Adipocyte (in vitro differentiated cells): ENCODE data around the gene GALNT10.
"Not testable (repeated sequence)": the region's sequence is repeated elsewhere in the genome, so short reads cannot be mapped to it uniquely, and the experiment has no call there.

ENCODE experiments used
- DNase-seq: peaks from one replicate; pipeline ENCODE4 v3.0.0-alpha.2; 2015; ENCODE audit warnings: low read depth
- H3K27me3 ChIP-seq: replicated peaks from 2 replicates; pipeline ENCODE4 v1.7.0; 2013; ENCODE audit warnings: mild to moderate bottlenecking, low read length, moderate library complexity; ENCODE audit not compliant: control insufficient read depth, insufficient read depth
- H3K36me3 ChIP-seq: 2 replicates; pipeline ENCODE4 v1.7.0; 2013; ENCODE audit warnings: low read length, mild to moderate bottlenecking, moderate library complexity; ENCODE audit not compliant: control insufficient read depth, insufficient read depth, severe bottlenecking
- H3K4me1 ChIP-seq: 2 replicates; pipeline ENCODE4 v1.7.0; 2013; ENCODE audit warnings: mild to moderate bottlenecking, low read length, moderate library complexity; ENCODE audit not compliant: control insufficient read depth, insufficient read depth
- H3K4me3 ChIP-seq: 2 replicates; pipeline ENCODE4 v1.7.0; 2013; ENCODE audit warnings: mild to moderate bottlenecking, low read length, moderate library complexity
- H3K9ac ChIP-seq: 2 replicates; pipeline ENCODE4 v1.7.0; 2013; ENCODE audit warnings: mild to moderate bottlenecking, low read length, moderate library complexity
- H3K9me3 ChIP-seq: 2 replicates; pipeline ENCODE4 v1.7.0; 2013; ENCODE audit warnings: mild to moderate bottlenecking, low read length, moderate library complexity; ENCODE audit not compliant: control insufficient read depth

GALNT10 gene

GRCh38 chr5:154349626-154350264 lies 159.2 kb downstream of the GALNT10 start:
- Histone ChIP-seq H3K9me3 (no peaks in the 10 kb centered on the region), H3K36me3 (no peaks in the 10 kb centered on the region), H3K4me3 (no peak overlapping the region), H3K4me1 (peaks cover 6% of the 10 kb centered on the region), H3K27me3 (no peaks in the 10 kb centered on the region), H3K9ac (no peak overlapping the region)
- DNase-seq, result no peak

- peaks cover 18% of the 10 kb centered on the region for H3K4me1 ChIP-seq
Observed at GRCh38 chr5:154351141-154351540, 160.6 kb downstream of the GALNT10 start.

GRCh38 chr5:154351566-154351965 lies 161.0 kb downstream of the GALNT10 start:
- Histone ChIP-seq H3K36me3 (no peaks in the 10 kb centered on the region), H3K27me3 (no peaks in the 10 kb centered on the region), H3K9ac (no peak overlapping the region), H3K4me1 (peaks cover 18% of the 10 kb centered on the region), H3K4me3 (no peak overlapping the region), H3K9me3 (no peaks in the 10 kb centered on the region)
- no peak for DNase-seq

More at GRCh38 chr5:154351141-154351540, 160.6 kb downstream of the GALNT10 start:
- H3K4me3 ChIP-seq, result no peak overlapping the region
- H3K9me3 ChIP-seq, result no peaks in the 10 kb centered on the region
- DNase-seq, result no peak
- H3K27me3 ChIP-seq, result no peaks in the 10 kb centered on the region
- no peaks in the 10 kb centered on the region for H3K36me3 ChIP-seq
- no peak overlapping the region for H3K9ac ChIP-seq

GRCh38 chr5:154352960-154353548 lies 162.5 kb downstream of the GALNT10 start:
- no peak for DNase-seq
- no peaks in the 10 kb centered on the region for H3K27me3 ChIP-seq
- H3K9me3 ChIP-seq, result no peaks in the 10 kb centered on the region
- H3K4me3 ChIP-seq, result no peak overlapping the region
- no peak overlapping the region for H3K9ac ChIP-seq
- peaks cover 22% of the 10 kb centered on the region for H3K4me1 ChIP-seq
- H3K36me3 ChIP-seq, result no peaks in the 10 kb centered on the region

GRCh38 chr5:154355129-154355611 lies 164.6 kb downstream of the GALNT10 start:
- Histone ChIP-seq H3K4me1 (peaks cover 27% of the 10 kb centered on the region), H3K9me3 (no peaks in the 10 kb centered on the region), H3K9ac (no peak overlapping the region), H3K4me3 (no peak overlapping the region), H3K27me3 (no peaks in the 10 kb centered on the region), H3K36me3 (no peaks in the 10 kb centered on the region)
- DNase-seq, result no peak

- Histone ChIP-seq H3K27me3 (no peaks in the 10 kb centered on the region), H3K4me1 (peaks cover 31% of the 10 kb centered on the region), H3K4me3 (no peak overlapping the region), H3K36me3 (no peaks in the 10 kb centered on the region), H3K9me3 (no peaks in the 10 kb centered on the region), H3K9ac (peak overlapping the region; percentile 59)
- DNase-seq, result peak; percentile 65
Observed at GRCh38 chr5:154356020-154356655, 165.6 kb downstream of the GALNT10 start.

- Histone ChIP-seq H3K4me3 (no peak overlapping the region), H3K9me3 (no peaks in the 10 kb centered on the region), H3K4me1 (peaks cover 31% of the 10 kb centered on the region), H3K27me3 (no peaks in the 10 kb centered on the region), H3K9ac (peak overlapping the region; percentile 59), H3K36me3 (no peaks in the 10 kb centered on the region)
- DNase-seq, result no peak
Observed at GRCh38 chr5:154356958-154357357, 166.4 kb downstream of the GALNT10 start.

- peaks cover 31% of the 10 kb centered on the region for H3K4me1 ChIP-seq
- no peak overlapping the region for H3K4me3 ChIP-seq
- no peaks in the 10 kb centered on the region for H3K27me3 ChIP-seq
- no peak for DNase-seq
- no peaks in the 10 kb centered on the region for H3K9me3 ChIP-seq
- H3K9ac ChIP-seq, result no peak overlapping the region
- no peaks in the 10 kb centered on the region for H3K36me3 ChIP-seq
Observed at GRCh38 chr5:154358516-154359220, 168.1 kb downstream of the GALNT10 start.

GRCh38 chr5:154359221-154359573 lies 168.7 kb downstream of the GALNT10 start:
- H3K4me1 ChIP-seq, result peaks cover 31% of the 10 kb centered on the region
- no peaks in the 10 kb centered on the region for H3K27me3 ChIP-seq
- no peak overlapping the region for H3K9ac ChIP-seq
- no peak for DNase-seq
- H3K4me3 ChIP-seq, result no peak overlapping the region
- H3K36me3 ChIP-seq, result no peaks in the 10 kb centered on the region
- H3K9me3 ChIP-seq, result no peaks in the 10 kb centered on the region

GRCh38 chr5:154360241-154360640 lies 169.7 kb downstream of the GALNT10 start:
- not testable (repeated sequence) for H3K4me3 ChIP-seq, H3K27me3 ChIP-seq, H3K36me3 ChIP-seq, H3K9me3 ChIP-seq, H3K9ac ChIP-seq
- peaks cover 36% of the 10 kb centered on the region for H3K4me1 ChIP-seq
- DNase-seq, result peak; percentile 59

GRCh38 chr5:154363411-154363810 lies 172.9 kb downstream of the GALNT10 start:
- Histone ChIP-seq H3K9me3 (no peaks in the 10 kb centered on the region), H3K4me1 (peaks cover 35% of the 10 kb centered on the region), H3K4me3 (no peak overlapping the region), H3K27me3 (no peaks in the 10 kb centered on the region), H3K36me3 (no peaks in the 10 kb centered on the region), H3K9ac (no peak overlapping the region)
- no peak for DNase-seq
